HG03457 (cell line): ENCODE measurements around the gene MAP2K5.

ENCODE experiments used
- ATAC-seq: cut with Tn5 transposase; IDR thresholded peaks from one replicate; pipeline ENCODE4 v1.9.1; 2021; ENCODE audit warnings: moderate number of reproducible peaks; ENCODE audit not compliant: unreplicated experiment

MAP2K5 gene

GRCh38 chr15:67521029-67521782 is 21.3 kb upstream of the MAP2K5 start, which contains the start of gene C15orf61:
Gene C15orf61 (plus strand): TSS chr15:67521131. CDS start chr15:67521249, 118 bp downstream.
- ATAC-seq, result peak; percentile 67

GRCh38 chr15:67521783-67522568 is 20.5 kb upstream of the MAP2K5 start:
- no peak for ATAC-seq

- ATAC-seq, result no peak
Observed at GRCh38 chr15:67523330-67523729, 19.2 kb upstream of the MAP2K5 start.

- no peak for ATAC-seq
Observed at GRCh38 chr15:67524235-67524634, 18.3 kb upstream of the MAP2K5 start.

GRCh38 chr15:67528513-67528912 is 14.0 kb upstream of the MAP2K5 start:
- ATAC-seq, result no peak

GRCh38 chr15:67531379-67531914 is 11.1 kb upstream of the MAP2K5 start:
- ATAC-seq, result no peak

GRCh38 chr15:67533873-67534272 is 8.6 kb upstream of the MAP2K5 start:
- ATAC-seq, result no peak

- ATAC-seq, result no peak
Observed at GRCh38 chr15:67534360-67534759, 8.1 kb upstream of the MAP2K5 start.

GRCh38 chr15:67537771-67538170 is 4.7 kb upstream of the MAP2K5 start:
- ATAC-seq, result no peak

GRCh38 chr15:67543348-67543718 is 830 bp downstream of the MAP2K5 start:
- ATAC-seq, result no peak

GRCh38 chr15:67544475-67544874 is 2.0 kb downstream of the MAP2K5 start:
- ATAC-seq, result no peak

- ATAC-seq, result no peak
Observed at GRCh38 chr15:67545864-67546263, 3.4 kb downstream of the MAP2K5 start.

GRCh38 chr15:67547064-67547463 is 4.6 kb downstream of the MAP2K5 start:
- no peak for ATAC-seq

- no peak for ATAC-seq
Observed at GRCh38 chr15:67547836-67548235, 5.3 kb downstream of the MAP2K5 start.

GRCh38 chr15:67548236-67548852 is 5.8 kb downstream of the MAP2K5 start:
- no peak for ATAC-seq

- no peak for ATAC-seq
Observed at GRCh38 chr15:67548862-67549651, 6.6 kb downstream of the MAP2K5 start.

- no peak for ATAC-seq
Observed at GRCh38 chr15:67549736-67550135, 7.2 kb downstream of the MAP2K5 start.

- no peak for ATAC-seq
Observed at GRCh38 chr15:67550522-67550921, 8.0 kb downstream of the MAP2K5 start.

- no peak for ATAC-seq
Observed at GRCh38 chr15:67551207-67551743, 8.8 kb downstream of the MAP2K5 start.

- ATAC-seq, result no peak
Observed at GRCh38 chr15:67554580-67554979, 12.1 kb downstream of the MAP2K5 start.
